ENCODE results near the gene UQCRH.
"Not testable (repeated sequence)": the region's sequence is repeated elsewhere in the genome, so short reads cannot be mapped to it uniquely, and the experiment has no call there.

The UQCRH gene

GRCh38 chr1:46300673-46301405 lies 2.7 kb upstream of the UQCRH start:
- no peak for DNase-seq (ENCODE audit: low read depth, low spot score)

DNA sequence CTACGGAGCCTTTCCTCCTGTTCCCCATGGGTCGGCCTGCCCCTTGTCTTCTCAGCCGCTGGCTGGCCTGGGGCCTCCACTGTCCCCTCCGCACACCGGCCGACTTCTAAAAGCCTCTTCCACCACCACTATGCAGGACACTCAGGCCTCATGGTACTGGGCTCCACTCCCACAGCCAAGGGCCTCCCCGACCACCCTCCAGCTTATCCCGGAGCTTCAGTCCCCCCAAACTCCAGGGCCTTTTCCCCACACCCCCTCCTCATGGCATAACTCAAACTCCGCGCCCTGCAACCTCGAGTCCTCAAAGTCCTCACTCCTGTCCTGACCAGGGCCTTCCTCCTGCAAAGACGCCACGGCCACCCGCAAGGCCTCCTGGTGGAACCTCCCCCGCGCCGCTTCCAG lies 2.1 kb upstream of the UQCRH start:
- DNase-seq (ENCODE audit: low read depth, low spot score) = no peak

- DNase-seq (ENCODE audit: low read depth, low spot score) = no peak
Measured at GRCh38 chr1:46301808-46302640, 1.5 kb upstream of the UQCRH start.

GRCh38 chr1:46302641-46303037 lies 859 bp upstream of the UQCRH start:
- DNase-seq (ENCODE audit: low read depth, low spot score) = no peak

GRCh38 chr1:46303872-46304326 lies 401 bp downstream of the UQCRH start:
- DNase-seq (ENCODE audit: low read depth, low spot score) = no peak

- DNase-seq (ENCODE audit: low read depth, low spot score) = no peak
Measured at GRCh38 chr1:46306159-46306530, 2.6 kb downstream of the UQCRH start.

- no peak for DNase-seq (ENCODE audit: low read depth, low spot score)
Measured at GRCh38 chr1:46309401-46310159, 6.1 kb downstream of the UQCRH start.

GRCh38 chr1:46310321-46310720 lies 6.8 kb downstream of the UQCRH start:
- no peak for DNase-seq (ENCODE audit: low read depth, low spot score)

DNA sequence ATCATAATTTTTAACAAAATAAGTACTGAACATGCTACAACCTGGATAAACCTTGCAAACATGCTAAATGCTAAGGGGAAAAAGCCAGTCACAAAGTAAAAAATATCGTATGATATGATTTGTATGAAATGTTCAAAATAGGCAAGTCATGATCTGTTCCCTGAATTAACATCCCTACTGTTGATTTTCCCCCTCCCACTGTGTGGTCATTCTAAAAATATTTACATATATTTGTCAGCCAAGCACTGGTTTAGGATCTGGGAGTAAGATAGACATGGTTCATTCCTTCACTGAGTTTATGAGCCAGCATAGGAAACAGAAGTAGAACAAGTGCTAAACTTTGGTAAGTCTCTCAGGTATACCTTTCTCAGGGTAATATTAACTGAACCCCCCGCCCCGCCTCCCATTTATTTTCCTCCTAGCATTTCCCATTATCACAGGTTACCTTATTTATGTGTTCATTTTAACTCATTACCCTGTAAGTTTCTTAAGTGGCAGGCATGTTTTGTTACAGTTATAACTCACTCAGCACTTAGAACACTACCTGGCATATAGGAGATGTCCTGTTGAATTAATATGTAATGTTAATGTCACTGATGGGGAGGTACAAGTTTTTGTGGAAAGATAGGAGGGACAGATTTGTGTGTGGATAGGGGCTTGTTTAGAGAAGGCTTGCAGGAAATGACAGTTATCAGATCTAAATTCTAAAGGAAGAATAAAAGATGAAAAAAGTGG lies 12.3 kb downstream of the UQCRH start:
- DNase-seq (ENCODE audit: low read depth, low spot score) = no peak

- no peak for DNase-seq (ENCODE audit: low read depth, low spot score)
Measured at GRCh38 chr1:46317323-46317722, 13.8 kb downstream of the UQCRH start.

GRCh38 chr1:46319301-46319700 lies 15.8 kb downstream of the UQCRH start:
- not testable (repeated sequence) for DNase-seq (ENCODE audit: low read depth, low spot score)

DNA sequence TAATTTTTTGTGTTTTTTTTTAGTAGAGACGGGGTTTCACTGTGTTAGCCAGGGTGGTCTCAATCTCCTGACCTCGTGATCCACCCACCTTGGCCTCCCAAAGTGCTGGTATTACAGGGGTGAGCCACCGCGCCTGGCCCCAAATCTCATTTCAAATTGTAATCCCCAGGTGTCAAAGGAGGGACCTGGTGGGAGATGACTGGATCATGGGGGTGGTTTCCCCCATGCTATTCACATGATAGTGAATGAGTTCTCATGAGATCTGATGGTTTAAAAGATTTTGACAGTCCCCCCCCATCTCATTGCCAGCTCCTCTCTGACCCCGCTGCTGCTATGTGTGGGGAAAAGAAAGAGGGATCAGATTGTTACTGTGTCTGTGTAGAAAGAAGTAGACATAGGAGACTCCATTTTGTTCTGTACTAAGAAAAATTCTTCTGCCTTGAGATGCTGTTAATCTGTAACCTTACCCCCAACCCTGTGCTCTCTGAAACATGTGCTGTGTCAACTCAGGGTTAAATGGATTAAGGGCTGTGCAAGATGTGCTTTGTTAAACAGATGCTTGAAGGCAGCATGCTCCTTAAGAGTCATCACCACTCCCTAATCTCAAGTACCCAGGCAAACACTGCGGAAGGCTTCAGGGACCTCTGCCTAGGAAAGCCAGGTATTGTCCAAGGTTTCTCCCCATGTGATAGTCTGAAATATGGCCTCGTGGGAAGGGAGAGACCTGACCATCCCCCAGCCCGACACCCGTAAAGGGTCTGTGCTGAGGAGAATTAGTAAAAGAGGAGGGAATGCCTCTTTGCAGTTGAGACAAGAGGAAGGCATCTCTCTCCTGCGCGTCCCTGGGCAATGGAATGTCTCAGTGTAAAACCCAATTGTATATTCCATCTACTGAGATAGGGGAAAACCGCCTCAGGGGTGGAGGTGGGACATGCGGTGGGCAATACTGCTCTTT lies 16.7 kb downstream of the UQCRH start:
- not testable (repeated sequence) for DNase-seq (ENCODE audit: low read depth, low spot score)

DNA sequence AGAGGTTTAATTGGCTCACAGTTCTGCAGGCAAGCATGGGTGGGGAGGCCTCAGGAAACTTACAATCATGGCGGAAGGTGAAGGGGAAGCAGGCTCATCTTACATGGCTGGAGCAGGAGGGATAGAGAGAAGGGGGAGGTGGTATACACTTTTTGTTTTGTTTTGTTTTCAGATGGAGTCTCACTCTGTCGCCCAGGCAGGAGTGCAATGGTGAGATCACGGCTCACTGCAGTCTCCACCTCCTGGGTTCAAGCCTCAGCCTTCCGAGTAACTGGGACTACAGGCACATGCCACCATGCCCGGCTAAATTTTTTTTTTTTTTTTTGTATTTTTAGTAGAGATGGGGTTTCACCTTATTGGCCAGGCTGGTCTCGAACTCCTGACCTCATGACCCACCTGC lies 18.7 kb downstream of the UQCRH start:
- not testable (repeated sequence) for DNase-seq (ENCODE audit: low read depth, low spot score)

- not testable (repeated sequence) for DNase-seq (ENCODE audit: low read depth, low spot score)
Measured at GRCh38 chr1:46325285-46326076, 22.0 kb downstream of the UQCRH start.

GRCh38 chr1:46328182-46328581 lies 24.7 kb downstream of the UQCRH start:
- not testable (repeated sequence) for DNase-seq (ENCODE audit: low read depth, low spot score)

GRCh38 chr1:46329807-46330206 lies 26.3 kb downstream of the UQCRH start:
- not testable (repeated sequence) for DNase-seq (ENCODE audit: low read depth, low spot score)

DNA sequence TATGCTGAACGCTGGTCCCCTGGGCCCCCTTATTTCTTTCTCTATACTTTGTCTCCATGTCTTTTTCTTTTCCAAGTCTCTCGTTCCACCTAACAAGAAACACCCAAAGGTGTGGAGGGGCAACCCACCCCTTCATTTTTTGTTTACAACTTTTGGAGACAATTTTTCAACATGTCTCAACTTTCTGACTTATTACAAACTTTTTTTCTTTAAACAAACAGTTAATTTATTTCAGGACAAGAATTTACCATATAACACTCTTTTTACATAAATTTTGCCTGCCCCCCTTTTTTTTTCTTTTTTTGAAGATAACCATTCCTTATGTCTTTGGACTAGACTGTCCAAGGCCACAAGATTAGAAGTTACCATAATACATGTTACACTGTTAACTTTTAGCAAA lies 26.9 kb downstream of the UQCRH start:
- DNase-seq (ENCODE audit: low read depth, low spot score) = not testable (repeated sequence)

DNA sequence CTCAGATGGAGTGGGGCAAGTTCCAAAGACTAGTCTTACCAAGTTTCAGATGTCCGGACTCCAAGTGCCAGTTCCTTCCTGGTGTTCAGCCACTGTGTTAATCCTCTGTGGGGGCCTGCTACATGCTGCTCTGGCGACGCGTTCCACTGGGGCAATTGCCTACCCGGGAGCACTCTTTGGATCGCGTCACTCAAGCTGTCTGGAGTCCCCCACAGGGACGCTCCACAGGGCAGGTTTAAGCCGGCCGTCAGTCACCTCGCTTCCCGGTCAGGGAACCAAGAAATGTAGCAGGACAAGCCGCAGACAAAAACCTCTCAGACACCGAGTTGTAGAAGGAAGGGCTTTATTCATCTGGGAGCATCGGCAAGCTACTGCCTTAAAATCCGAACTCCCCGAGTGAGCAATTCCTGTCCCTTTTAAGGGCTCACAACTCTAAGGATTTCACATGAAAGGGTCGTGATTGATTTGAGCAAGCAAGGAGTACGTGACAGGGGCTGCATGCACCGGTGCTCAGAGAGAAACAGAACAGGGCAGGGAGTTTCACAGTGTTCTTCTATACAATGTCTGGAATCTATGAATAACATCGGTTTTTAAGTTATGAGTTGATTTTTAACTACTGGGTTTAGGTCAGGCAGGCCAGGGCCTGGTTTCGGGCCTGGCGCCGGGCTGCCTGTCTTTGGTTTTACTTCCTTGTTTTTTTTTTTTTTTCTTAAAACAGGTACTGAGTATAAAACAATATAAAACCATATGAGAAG lies 28.5 kb downstream of the UQCRH start:
- not testable (repeated sequence) for DNase-seq (ENCODE audit: low read depth, low spot score)
